Posterior cingulate gyrus (tissue), 11 donors: ENCODE results near the gene ZSWIM8.
"Not testable (repeated sequence)": the region's sequence is repeated elsewhere in the genome, so short reads cannot be mapped to it uniquely, and the experiment has no call there.

ENCODE experiments used
- DNase-seq, 10 donors: peaks; one replicate each; pipeline versions ENCODE4 v3.0.0 to v3.0.0-alpha.2; 2020 to 2021; ENCODE audit warnings: mixed read lengths in 3 of 10
- intact Hi-C: fragments of 100-400 bp; cut with DNase I; formaldehyde crosslinking; loops from one replicate; pipeline ENCODE4 v1.15.1; 2023

Gene ZSWIM8

DNA sequence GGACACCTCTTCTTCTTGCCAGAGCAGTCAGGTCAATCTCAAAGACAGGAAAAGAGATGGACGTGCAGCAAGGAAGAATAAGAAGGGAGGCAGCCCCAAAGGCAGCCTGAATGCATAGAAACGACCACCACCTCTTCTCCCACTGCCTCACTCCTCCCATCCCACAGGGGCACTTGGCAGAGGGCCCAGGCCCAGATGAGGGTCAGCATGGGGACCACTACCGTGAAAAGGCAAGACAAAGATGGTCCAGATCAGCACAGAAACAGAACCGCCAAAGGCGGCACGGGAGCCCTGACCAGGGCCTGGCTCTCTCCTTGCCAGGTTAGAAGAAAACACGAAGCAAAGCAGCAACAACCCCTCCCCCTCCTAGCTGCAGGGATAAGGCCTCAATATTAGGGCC, 27.9 kb downstream of the ZSWIM8 start:
- DNase-seq, result peak in 1 of 10 donors; percentile 76
- intact Hi-C loops, result no loop called here

GRCh38 chr10:73814276-73814895, 29.0 kb downstream of the ZSWIM8 start:
- intact Hi-C loops, result no loop called here
- peak in 1 of 10 donors; percentile 35 for DNase-seq

- peak in 2 of 10 donors; percentile 79 to 83 for DNase-seq
- intact Hi-C loops, result no loop called here
Observed at GRCh38 chr10:73814896-73815718, 29.7 kb downstream of the ZSWIM8 start.

- intact Hi-C loops, result no loop called here
- DNase-seq, result no peak
Observed at GRCh38 chr10:73815719-73816030, 30.3 kb downstream of the ZSWIM8 start.

DNA sequence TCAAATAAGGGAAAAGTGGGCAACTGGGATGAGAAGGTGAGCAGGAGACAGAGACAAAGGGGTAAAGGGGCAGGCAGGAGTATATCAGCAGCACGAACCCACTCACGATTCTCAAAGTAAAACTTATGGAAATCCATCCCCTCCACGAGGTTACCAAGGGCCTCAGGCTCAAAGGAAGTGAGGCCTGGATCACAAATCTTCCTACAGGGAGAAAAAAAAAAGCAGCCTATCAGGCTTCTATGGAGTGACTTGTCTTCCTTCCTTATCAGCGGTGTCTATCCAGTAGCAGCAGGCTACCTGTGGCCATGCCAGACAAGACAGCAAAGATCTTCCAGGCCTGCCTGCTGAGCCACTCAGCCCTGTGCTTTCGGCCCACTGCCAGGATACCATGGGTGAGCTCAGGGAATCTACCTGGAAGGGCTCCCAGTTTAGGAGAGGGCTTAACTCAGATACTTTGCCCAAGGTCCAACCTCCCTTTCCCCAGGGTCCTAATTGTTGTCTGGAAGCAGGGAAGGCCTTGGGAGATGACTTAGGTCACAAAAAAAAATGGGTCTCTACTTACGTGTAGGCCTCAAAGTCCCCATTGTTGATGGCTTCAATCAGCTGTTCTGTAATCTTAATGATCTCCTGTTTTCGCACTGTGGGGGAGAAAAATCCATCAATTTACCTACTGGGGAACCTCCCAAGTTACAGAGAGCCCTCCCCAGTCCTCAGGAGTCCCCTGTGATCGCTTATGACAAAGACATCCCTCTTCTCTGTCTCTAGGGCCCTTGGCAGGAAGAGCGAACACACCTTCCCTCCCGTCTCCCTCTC, 31.7 kb downstream of the ZSWIM8 start:
- DNase-seq, result peak in 1 of 10 donors; percentile 45
- intact Hi-C loops, result no loop called here

DNA sequence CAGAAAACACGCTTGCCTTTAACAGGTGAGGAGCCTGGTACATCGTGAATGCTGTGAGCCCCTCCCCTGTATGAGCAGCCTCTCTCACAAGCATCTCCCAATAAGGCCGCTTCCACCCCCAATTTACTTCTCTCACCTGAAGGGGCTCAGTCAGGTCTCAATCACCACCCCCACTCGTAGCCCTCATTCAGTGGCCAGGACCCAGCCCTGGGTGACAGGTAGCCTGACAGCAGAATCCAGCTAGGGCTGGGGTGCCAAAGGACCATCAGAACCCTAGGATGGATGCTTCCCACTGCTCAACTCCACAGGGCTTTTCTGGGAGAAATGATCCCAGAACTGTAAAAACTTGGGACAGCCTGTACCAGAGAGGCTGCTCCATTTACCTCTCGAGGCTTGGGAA, 32.4 kb downstream of the ZSWIM8 start:
- intact Hi-C loops, result no loop called here
- DNase-seq, result peak in 1 of 10 donors; percentile 55

DNA sequence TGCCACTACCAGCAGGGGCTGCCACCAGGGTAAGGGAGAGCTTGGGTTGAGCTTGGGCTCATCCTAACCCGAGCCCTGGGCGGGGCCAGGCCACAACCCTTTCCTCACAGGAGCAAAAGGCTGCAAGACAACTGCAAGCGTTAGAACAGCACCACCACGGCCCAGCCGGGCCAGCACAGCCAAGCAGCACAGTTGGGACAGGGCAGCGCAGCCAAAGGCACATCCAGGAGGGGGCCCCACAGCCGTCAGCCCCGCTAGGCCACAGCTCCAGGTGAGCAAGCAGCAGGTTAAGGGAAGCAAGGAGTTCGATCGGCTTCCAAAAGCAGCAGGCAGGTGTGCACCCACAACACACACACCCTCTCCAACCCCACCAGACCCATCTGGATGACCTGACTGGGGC, 33.0 kb downstream of the ZSWIM8 start:
- intact Hi-C loops, result no loop called here
- peak in 1 of 10 donors; percentile 73 for DNase-seq

DNA sequence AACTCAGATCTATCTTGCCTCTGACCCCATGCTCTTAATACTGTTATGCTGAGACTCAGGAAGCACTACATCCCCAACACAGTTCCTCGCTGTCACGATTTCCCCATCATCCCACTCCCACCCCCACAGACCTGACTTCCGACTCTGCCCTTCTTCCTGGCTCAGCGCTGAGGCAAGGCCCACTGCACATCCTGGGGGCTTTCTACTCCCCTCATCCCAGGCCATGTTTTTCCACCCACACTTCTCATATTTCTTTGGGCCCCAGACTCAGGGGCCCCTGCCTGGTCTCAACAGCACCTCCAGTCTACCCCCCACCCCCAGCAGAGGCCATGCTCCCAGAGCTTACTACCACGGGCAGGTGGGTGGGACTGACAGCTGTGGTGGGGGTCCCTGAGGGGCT, 33.7 kb downstream of the ZSWIM8 start:
- DNase-seq, result peak in 1 of 10 donors; percentile 27
- intact Hi-C loops, result no loop called here

- intact Hi-C loops, result no loop called here
- DNase-seq, result peak in 1 of 10 donors; percentile 59
Observed at GRCh38 chr10:73819513-73820093, 34.2 kb downstream of the ZSWIM8 start.

DNA sequence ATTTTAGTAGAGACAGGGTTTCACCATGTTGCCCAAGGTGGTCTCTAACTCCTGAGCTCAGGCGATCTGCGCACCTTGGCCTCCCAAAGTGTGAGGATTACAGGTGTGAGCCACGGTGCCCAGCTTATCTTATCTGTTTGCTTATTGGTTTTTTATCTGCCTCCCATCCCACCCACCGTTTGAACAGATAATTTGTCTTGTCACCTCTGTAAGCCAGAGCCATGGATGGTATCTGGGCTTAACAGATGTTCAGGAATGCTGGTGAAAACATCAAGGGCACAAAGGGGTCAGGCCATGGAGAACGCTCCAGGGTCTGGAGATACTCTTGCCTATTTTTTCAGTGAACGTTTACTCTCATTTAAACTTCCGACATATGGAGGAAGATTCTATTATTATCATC, 38.0 kb downstream of the ZSWIM8 start:
- peak in 1 of 10 donors; percentile 10 for DNase-seq
- intact Hi-C loops, result no loop called here

- intact Hi-C loops, result no loop called here
- DNase-seq, result peak in 2 of 10 donors; percentile 76 to 81
Observed at GRCh38 chr10:73824146-73824725, 38.8 kb downstream of the ZSWIM8 start.

DNA sequence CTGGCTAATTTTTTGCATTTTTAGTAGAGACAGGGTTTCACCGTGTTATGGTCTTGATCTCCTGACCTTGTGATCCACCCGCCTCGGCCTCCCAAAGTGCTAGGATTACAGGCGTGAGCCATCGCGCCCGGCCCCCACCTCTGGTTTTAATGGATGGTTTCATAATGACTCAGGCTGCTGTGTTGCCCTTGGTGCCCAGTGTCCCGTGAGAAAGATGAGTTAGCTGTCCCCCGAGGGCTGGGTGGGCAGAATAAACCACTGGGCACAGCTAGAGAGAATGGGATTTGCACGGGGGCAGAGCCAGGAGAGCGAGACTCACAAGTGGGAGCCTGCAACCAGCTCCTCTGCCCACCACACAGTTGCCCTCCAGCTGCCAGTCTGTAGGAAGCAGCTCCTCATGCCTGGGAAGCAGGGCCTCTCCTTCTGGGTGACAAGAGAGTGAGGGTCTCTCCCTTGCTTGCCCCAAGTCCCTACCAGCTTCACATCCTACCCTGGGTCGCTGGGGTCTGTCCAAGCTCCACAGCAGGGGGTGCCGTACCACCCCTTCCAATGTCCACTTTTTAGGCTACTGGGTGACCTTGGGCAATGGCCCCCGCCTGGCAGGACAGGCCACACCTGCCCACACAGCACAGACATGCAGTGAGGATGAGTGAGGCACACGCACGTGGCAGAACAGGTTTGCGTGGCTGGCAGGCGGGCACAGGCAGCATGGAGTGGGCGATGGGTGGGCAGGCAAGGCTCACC, 42.1 kb downstream of the ZSWIM8 start:
- DNase-seq, result no peak
- intact Hi-C loops, result no loop called here

GRCh38 chr10:73828161-73828560, 42.8 kb downstream of the ZSWIM8 start:
- no peak for DNase-seq
- intact Hi-C loops, result no loop called here

DNA sequence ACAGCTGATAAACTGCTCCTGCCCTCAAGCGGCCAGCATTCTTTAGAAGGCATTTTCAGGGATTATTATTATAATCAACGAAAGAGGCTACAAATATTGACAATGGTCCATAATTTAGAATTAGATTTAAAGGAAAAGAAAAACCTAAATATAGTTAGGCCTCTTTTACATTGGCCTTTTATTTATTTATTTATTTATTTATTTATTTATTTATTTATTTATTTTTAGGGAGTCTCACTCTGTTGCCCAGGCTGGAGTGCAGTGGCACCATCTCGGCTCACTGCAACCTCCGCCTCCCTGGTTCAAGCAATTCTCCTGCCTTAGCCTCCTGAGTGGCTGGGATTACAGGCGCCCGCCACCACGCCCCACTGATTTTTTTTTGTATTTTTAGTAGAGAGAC, 43.7 kb downstream of the ZSWIM8 start:
- intact Hi-C loops, DNase-seq: not testable (repeated sequence)

DNA sequence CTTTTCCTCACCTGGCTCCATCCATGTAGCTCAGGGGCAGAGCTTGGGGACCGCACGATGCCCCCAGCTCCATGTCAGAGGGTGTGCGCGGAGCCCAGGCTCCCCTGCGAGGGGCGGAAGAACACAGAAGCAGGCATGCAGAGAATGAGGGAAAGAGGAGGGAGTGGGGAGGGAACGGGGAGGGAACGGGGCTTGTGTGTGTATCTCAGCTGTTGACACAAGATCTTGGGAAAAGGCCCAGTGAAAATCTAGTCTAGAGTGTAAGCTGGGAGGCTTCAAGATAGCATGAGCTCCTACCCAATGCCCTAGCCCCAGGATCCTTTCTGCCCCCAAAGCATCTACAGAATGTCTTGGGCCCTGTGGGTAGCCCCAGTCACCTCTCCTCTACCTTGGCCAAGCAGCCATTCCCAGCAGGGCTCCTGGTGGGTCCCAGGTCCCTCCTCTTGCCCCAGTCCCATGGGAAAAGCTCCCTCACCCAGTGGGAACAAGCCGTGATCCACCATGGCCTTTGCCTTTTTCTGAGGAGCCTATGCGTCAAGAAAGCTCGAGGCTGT, 51.1 kb downstream of the ZSWIM8 start:
- intact Hi-C loops, result no loop called here
- DNase-seq, result peak in 2 of 10 donors; percentile 24 to 33

DNA sequence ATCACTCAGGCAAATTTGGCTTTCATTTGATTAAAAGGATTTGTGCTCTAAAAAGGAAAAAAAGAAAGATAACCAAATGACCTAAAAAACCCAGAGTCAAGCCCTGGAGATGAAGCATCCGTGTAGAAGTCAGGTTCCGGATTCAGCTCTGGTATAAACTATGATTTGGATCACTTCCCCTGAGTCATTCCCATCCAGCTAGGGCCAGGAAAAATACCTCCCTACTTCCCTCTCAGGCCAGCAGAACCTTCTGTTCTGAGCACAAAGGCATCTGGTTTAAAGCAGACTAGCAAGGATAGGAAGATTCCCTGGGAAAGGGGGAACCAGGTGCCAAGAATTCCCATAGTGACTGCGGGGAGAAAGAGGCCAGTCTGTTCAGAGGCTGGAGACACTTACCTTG, 51.7 kb downstream of the ZSWIM8 start:
- intact Hi-C loops, result no loop called here
- DNase-seq, result peak in 1 of 10 donors; percentile 66

GRCh38 chr10:73838008-73838567, 52.7 kb downstream of the ZSWIM8 start:
- DNase-seq, result peak in 1 of 10 donors; percentile 41
- intact Hi-C loops, result no loop called here

GRCh38 chr10:73838827-73839226, 53.4 kb downstream of the ZSWIM8 start:
- intact Hi-C loops, result no loop called here

More at GRCh38 chr10:73838827-73839226, 53.4 kb downstream of the ZSWIM8 start:
- peak in 1 of 10 donors; percentile 22 for DNase-seq
